ENCODE results near the gene HSPA14.
A peak's percentile ranks its signal among the peaks of the same experiment; 100 is the strongest.
"Not testable (repeated sequence)": the region's sequence is repeated elsewhere in the genome, so short reads cannot be mapped to it uniquely, and the experiment has no call there.

Gene HSPA14
- total RNA-seq = 23.8 to 28.0 reads per million in 2 donors

DNA sequence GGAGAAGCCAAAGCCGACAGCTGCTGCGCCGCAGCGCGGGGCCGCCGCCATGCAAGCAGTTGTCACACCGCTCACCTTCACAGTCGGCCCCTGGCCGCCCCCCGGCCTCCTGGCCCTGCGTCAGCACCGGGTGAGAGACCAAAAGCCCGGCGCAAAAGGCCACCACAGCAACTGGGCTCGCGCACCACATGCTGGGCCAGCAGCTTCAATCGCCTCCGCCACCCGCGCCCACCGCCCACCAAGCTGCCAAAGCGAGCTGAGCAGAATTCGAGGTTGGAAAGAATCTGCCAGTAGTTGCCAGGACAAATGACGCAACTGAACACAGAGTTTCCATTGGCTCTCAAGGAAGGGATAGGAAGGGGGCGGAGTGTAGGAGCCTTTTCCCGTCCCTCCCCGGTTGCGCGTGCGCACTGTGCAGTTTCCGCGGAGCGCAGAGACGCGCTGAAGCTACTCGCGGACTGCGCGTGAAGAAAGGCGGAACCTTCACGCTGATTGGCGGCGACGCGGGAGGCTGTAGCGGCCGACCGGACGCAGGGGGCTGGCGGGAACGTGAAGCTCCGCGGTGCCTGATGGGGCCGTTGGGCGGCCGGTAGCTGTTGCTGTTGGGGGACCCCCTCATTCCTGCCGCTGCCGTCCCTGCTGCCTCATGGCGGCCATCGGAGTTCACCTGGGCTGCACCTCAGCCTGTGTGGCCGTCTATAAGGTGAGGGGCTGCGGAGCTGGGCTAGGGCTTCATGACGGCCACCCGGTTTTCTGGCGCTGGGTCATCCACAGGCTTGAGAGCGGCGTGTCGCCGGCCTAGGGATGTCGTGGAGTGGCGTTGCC, at the start of gene HSPA14, which contains the start of the genes CDNF and MSANTD7:
Gene HSPA14 (plus strand): TSS at position 550 of the 825 bp plus-strand sequence. CDS start 97 bp downstream, at position 647.
Gene CDNF (minus strand): TSS at position 281 of the 825 bp plus-strand sequence. CDS start 91 bp downstream, at position 190.
Gene MSANTD7 (plus strand): TSS at position 550 of the 825 bp plus-strand sequence. CDS start 3,979 bp downstream, outside the sequence.
- DNase-seq = peak; percentile 99

DNA sequence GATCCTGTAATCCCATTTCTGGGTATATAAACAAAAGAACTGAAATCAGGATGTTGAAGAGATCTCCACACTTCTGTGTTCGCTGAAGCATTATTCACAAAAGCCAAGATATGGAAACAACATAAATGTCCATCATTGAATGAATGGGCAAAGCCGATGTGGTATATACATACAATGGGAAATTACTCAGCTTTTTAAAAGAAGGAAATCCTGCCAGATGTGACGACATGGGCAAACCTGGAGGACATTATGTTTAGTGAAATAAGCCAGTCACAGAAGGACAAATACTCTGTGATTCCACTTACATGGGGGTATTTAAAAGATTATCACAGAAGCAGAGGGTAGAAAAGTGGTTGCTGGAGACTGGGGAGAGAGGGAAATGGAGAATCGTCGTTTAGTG, 39.5 kb upstream of the HSPA14 start:
- DNase-seq = no peak

DNA sequence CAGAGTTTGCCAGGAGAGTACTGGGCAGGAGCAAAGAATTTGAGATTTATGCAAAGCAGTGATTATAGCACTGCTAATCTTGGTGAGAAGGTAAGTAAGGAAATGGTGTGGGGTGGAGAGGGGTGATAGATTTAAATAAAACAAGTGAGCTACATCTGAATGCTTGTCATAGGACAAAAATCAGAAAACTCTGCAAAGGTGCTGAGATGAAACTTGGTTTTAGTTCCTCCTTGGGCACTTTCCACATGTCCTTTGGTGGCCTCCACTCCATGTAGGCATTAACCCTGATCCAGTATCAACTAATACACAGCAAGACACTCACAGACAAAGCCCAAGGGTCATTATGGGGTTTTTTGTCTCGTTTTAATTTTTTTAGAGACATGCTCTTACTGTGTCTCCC, 37.7 kb upstream of the HSPA14 start:
- no peak for DNase-seq

GRCh38 chr10:14801723-14802122, 36.4 kb upstream of the HSPA14 start:
- DNase-seq = no peak

DNA sequence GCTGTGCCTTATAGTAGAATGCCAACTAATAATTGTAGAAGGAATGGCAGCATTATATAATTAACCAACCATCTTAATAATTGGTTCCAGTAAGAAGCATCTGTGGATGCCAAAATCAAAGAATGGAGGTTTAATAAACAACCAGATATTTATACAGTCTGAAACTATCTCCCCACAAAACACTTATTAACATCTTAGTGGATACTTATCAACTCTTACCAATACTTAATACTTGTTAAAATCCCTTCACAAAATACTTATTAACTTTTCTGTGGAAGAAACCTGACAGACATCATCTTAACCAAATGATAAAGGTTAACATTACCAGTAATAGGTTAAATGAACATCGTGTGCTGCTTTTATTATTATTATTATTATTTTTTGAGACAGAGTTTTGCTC, 34.3 kb upstream of the HSPA14 start:
- no peak for DNase-seq

- DNase-seq = no peak
Observed at GRCh38 chr10:14806318-14806717, 31.8 kb upstream of the HSPA14 start.

- no peak for DNase-seq
Observed at GRCh38 chr10:14810969-14811953, 26.8 kb upstream of the HSPA14 start.

- no peak for DNase-seq
Observed at GRCh38 chr10:14812271-14812670, 25.8 kb upstream of the HSPA14 start.

DNA sequence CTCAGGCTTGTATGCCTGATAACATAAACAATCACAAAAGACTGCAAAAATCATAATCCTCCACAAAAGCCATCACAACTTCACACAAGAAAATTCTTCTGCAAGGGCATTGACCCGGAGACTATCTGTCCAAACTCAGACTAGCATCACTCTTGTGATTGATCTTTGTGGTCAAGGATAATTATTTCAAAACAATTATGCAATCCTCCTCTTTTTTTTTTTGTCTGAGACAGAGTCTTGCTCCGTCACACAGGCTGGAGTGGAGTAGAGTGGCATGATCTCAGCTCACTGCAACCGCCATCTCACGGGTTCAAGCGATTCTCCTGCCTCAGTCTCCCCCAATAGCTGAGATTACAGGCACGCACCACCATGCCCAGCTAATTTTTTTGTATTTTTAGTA, 22.4 kb upstream of the HSPA14 start:
- DNase-seq = no peak

DNA sequence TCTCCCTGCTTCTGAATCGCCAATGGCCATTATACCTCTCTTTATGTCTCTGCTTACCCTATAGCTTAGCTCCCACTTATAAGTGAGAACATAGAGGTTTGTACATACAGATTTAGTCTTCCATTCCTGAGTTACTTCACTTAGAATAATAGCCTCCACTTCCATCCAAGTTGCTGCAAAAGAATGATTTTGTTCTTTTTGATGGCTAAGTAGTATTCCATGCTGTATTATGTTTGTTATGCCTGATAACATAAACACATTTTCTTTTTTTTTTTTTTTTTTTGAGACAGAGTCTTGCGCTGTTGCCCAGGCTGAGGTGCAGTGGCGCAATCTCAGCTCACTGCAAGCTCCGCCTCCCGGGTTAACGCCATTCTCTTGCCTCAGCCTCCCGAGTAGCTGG, 21.4 kb upstream of the HSPA14 start:
- DNase-seq = not testable (repeated sequence)

DNA sequence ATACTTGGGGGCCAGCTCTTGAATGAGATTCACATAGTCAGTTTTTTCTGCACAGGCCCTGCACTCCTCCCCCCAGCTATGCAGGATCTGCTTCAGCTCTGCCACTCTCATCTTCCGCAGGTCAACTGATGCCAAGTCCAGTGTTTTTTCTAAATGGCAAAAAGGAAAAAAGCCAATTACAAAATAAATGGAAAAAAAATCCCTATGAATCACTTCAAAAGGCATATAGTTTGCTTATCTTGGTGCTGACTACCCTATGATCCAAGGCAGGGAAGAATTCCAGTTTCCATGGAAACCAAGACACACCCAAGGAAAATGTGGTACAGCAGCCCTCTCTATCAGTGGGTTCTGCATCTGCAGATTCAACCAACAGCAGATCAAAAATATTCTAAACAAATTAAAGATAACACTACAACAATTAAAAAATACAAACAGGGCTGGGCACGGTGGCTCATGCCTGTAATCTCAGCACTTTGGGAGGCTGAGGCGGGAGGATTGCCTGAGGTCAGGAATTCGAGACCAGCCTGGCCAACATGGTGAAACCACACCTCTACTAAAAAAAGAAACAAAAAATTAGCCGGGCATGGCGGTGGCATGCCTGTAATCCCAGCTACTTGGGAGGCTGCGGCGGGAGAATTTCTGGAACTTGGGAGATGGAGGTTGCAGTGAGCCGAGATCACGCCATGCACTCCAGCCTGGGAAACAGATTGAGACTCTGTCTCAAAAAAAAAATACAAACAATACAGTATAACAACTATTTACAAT, 17.9 kb upstream of the HSPA14 start:
- DNase-seq = no peak

DNA sequence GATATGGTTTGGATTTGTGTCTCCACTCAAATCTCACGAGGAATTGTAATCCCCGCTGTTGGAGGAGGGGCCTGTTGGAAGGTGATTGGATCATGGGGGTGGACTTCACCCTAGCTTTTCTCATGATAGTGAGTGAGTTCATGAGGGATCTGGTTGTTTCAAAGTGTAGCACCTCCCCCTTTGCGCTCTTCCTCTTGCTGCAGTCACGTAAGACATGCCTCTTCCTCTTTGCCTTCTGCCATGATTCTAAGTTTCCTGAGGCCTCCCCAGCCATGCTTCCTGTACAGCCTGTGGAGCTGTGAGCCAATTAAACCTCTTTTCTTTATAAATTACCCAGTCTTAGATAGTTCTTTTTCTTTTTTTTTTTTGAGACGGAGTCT, 17.3 kb upstream of the HSPA14 start:
- no peak for DNase-seq

DNA sequence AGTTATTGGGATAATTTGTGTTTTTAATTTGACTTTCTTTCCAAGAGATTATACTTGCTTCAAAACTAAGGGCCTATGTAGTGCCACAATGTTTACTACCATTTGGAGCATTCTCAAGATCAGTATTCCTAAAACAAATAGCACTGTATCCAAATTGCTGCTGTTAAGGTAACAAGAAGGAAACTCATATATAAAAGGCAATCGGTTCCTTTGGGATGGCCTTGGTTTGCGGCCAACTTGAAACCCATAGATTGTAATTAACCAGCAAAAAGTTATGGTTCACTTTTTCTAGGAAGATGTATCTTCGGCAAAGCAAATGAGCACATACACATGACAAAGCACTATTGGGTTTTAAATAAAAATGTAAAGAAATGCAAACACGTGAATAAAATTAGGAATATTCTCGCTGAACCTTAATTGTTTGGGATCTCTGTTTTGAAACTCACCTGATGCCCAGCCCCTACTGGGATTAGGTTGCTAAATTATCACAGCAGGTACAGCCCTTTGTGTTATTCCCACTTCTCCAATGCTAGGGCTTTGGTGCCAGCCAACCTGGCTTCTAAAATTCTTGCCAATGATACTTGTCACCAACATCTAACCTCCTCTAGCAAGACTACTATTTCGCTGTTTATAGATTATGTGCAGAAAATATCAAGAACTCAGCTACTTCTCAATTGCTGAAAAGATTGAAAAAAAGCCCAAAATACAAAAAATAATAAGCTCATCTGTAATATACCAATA, 16.3 kb upstream of the HSPA14 start:
- no peak for DNase-seq

- DNase-seq = peak; percentile 19
Observed at GRCh38 chr10:14822879-14823755, 15.0 kb upstream of the HSPA14 start.

- DNase-seq = no peak
Observed at GRCh38 chr10:14823966-14824365, 14.1 kb upstream of the HSPA14 start.

DNA sequence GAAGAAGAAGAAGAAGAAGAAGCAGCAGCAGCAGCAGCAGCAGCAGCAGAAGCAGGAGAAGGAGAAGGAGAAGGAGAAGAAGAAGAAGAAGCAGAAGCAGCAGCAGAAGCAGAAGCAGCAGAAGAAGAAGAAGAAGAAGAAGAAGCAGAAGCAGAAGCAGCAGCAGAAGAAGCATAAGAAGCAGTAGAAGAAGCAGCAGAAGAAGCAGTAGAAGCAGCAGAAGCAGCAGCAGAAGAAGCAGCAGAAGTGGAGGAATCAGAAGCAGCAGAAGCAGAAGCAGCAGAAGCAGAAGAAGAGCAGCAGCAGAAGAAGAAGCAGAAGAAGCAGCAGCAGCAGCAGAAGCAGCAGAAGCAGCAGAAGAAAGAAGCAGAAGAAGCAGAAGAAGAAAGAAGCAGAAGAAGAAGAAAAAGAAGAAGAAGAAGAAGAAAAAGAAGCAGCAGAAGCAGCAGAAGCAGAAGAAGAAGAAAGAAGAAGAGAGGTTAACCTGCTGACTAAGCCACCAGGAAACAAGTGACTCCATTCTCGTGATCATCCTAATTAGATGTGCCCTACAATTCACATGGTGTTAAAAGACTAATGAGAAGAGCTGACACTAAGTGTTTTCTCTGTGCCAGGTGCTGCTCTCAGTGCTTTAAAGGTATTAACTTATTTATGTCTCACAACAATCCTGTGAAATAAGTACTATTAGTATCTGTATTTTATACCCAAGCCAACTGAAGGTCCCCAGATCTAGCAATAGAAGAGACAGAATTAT, 11.9 kb upstream of the HSPA14 start:
- DNase-seq = no peak

DNA sequence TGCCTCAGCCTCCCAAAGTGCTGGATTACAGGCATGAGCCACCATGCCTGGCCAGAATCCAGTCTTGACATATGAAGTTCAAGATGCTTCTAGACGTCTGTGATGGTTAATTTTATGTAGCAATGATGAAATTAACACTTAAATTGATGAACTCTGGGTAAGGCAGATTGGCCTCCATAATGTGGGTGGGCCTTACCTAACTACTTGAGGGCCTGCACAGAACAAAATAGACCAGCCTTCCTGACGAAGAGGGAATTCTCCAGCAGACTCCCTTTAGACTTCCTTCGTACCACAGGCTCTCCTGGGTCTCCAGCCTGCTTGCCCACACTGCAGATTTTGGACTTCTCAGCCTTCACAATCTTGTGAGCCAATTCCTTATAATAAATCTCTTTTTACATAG, 5.0 kb upstream of the HSPA14 start:
- no peak for DNase-seq

GRCh38 chr10:14836208-14836607, 1.9 kb upstream of the HSPA14 start:
- DNase-seq = no peak

GRCh38 chr10:14837003-14837756, 926 bp upstream of the HSPA14 start:
- no peak for DNase-seq

Measured in T-helper 9 cell (primary cell).